ENCODE results near the gene GPR37L1.

GPR37L1 gene

GRCh38 chr1:202129453-202130296 is 7.0 kb downstream of the GPR37L1 start:
- TF ChIP-seq, protein P1, sequence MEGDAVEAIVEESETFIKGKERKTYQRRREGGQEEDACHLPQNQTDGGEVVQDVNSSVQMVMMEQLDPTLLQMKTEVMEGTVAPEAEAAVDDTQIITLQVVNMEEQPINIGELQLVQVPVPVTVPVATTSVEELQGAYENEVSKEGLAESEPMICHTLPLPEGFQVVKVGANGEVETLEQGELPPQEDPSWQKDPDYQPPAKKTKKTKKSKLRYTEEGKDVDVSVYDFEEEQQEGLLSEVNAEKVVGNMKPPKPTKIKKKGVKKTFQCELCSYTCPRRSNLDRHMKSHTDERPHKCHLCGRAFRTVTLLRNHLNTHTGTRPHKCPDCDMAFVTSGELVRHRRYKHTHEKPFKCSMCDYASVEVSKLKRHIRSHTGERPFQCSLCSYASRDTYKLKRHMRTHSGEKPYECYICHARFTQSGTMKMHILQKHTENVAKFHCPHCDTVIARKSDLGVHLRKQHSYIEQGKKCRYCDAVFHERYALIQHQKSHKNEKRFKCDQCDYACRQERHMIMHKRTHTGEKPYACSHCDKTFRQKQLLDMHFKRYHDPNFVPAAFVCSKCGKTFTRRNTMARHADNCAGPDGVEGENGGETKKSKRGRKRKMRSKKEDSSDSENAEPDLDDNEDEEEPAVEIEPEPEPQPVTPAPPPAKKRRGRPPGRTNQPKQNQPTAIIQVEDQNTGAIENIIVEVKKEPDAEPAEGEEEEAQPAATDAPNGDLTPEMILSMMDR (IDR thresholded peaks at IDR 0.05; ENCODE audit: low read depth, low read length, missing control alignments): no peak
- no peak overlapping the region for H3K4me3 ChIP-seq (replicated peaks; ENCODE audit: low read depth, low read length)
- no peak for DNase-seq (ENCODE audit: extremely low read depth, low read depth)

GRCh38 chr1:202130297-202130721 is 7.6 kb downstream of the GPR37L1 start:
- TF ChIP-seq, protein P1 (IDR thresholded peaks at IDR 0.05; ENCODE audit: low read depth, low read length, missing control alignments): no peak
- H3K4me3 ChIP-seq (replicated peaks; ENCODE audit: low read depth, low read length): no peak overlapping the region
- DNase-seq (ENCODE audit: extremely low read depth, low read depth): no peak

- TF ChIP-seq, protein P1 (IDR thresholded peaks at IDR 0.05; ENCODE audit: low read depth, low read length, missing control alignments): no peak
- no peak for DNase-seq (ENCODE audit: extremely low read depth, low read depth)
- H3K4me3 ChIP-seq (replicated peaks; ENCODE audit: low read depth, low read length): no peak overlapping the region
These were observed 8.3 kb downstream of the GPR37L1 start for GRCh38 chr1:202130816-202131522.

- DNase-seq (ENCODE audit: extremely low read depth, low read depth): no peak
- H3K4me3 ChIP-seq (replicated peaks; ENCODE audit: low read depth, low read length): no peak overlapping the region
- TF ChIP-seq, protein P1 (IDR thresholded peaks at IDR 0.05; ENCODE audit: low read depth, low read length, missing control alignments): no peak
These were observed 9.5 kb downstream of the GPR37L1 start for GRCh38 chr1:202131956-202132821.

DNA sequence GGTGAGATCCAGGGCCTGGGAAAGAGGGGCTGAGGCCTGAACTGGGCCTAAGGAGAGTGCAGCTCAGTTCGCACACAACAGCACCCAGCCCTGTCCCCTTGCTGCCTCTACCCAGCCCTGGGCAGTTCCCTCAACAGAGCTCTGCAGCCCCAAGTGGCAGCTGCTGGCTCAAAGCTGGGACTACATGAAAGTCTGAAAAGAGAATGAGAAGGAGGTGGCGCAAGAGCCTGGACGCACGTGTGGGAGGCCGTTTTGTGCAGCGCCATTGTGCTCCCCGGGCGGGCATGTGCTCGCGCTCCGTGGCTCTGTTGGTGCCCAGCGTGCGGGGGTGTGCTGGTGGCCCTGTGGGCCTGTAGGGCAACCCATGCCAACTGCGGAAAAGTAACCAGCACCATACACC is 10.3 kb downstream of the GPR37L1 start:
- DNase-seq (ENCODE audit: extremely low read depth, low read depth): no peak
- TF ChIP-seq, protein P1 (IDR thresholded peaks at IDR 0.05; ENCODE audit: low read depth, low read length, missing control alignments): no peak
- no peak overlapping the region for H3K4me3 ChIP-seq (replicated peaks; ENCODE audit: low read depth, low read length)

DNA sequence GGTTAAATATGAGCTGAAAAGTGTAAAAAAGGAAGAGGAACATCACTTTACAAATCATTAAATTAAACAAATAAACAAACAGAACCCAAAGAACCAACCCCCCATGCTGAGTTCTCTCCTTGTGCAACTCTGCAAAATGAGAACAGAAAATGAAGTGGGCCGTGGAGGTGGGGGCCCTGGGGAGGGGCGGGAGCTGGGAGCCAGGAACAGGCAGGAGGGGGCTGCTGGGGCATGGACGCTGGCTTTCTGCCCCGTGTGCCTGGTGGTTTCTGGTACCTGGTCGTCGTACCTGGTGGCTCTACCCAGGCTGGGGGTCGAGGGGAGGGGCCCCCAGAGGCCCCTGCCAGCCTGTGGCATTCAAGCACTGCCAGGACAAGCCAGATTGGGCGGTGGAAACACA is 10.8 kb downstream of the GPR37L1 start:
- H3K4me3 ChIP-seq (replicated peaks; ENCODE audit: low read depth, low read length): no peak overlapping the region
- DNase-seq (ENCODE audit: extremely low read depth, low read depth): no peak
- TF ChIP-seq, protein P1 (IDR thresholded peaks at IDR 0.05; ENCODE audit: low read depth, low read length, missing control alignments): no peak

Measured in HFF-Myc (cell line).